T-cell (primary cell): ENCODE data around the gene ANKHD1. TPM values are rescaled to one million over a fixed set of nuclear protein-coding genes. Genes with fewer than 3 reads are reported as not detected.

ENCODE experiments used
- ATAC-seq, 4 experiments: fragments of 200-7000 bp in 3 of 4; fragments of 150-1000 bp in 1 of 4; cut with Tn5 transposase; replicated peaks in 1 of 4; 1 replicate in 3 of 4; 2 replicates in 1 of 4; pipeline ENCODE4 v1.10.0; 2021; ENCODE audit warnings: moderate library complexity in 3 of 4, mild to moderate bottlenecking in 2 of 4, moderate number of reproducible peaks in 1 of 4
- CTCF ChIA-PET, 2 donors: fragments of 300-600 bp; sonication (Branson Sonifier 250); formaldehyde crosslinking; loops; one replicate each; lab custom pipeline; 2022; ENCODE audit warnings: antibody characterized with exemption in 2 of 2; lab: Charles Lee
- POLR2A ChIA-PET, 2 donors: fragments of 300-600 bp; sonication (Branson Sonifier 250); formaldehyde crosslinking; loops; one replicate each; lab custom pipeline; 2022; ENCODE audit warnings: antibody characterized with exemption in 2 of 2; lab: Charles Lee
- DNase-seq, 35 experiments: peaks; one replicate each; pipeline versions ENCODE4 v3.0.0 to v3.0.0-alpha.2; 2013 to 2023
- H3K27ac ChIP-seq: one replicate; pipeline ENCODE4 v1.5.1; 2013; ENCODE audit warnings: low read length
- H3K27me3 ChIP-seq, 2 experiments: replicated peaks in 1 of 2; 1 replicate in 1 of 2; 2 replicates in 1 of 2; pipeline versions ENCODE4 v1.6.1 to v1.7.0; 2013; ENCODE audit warnings: low read length in 1 of 2, mixed read lengths in 1 of 2; ENCODE audit not compliant: control insufficient read depth in 2 of 2, insufficient read depth in 2 of 2; ENCODE audit errors: extremely low read depth in 1 of 2
- H3K36me3 ChIP-seq, 2 donors: 1 replicate in 1 of 2; 2 replicates in 1 of 2; pipeline versions ENCODE4 v1.6.1 to v1.7.0; 2013; ENCODE audit warnings: low read length in 1 of 2; ENCODE audit not compliant: control insufficient read depth in 2 of 2, insufficient read depth in 1 of 2; ENCODE audit errors: extremely low read depth in 1 of 2
- H3K4me1 ChIP-seq, 2 experiments: 1 replicate in 1 of 2; 2 replicates in 1 of 2; pipeline versions ENCODE4 v1.6.1 to v1.7.0; 2013; ENCODE audit warnings: low read length in 2 of 2, mixed read lengths in 1 of 2; ENCODE audit not compliant: insufficient read depth in 2 of 2, control insufficient read depth in 1 of 2; ENCODE audit errors: extremely low read depth in 1 of 2
- H3K4me3 ChIP-seq, 2 donors: 1 replicate in 1 of 2; 2 replicates in 1 of 2; pipeline versions ENCODE4 v1.5.1 to v1.7.0; 2013; ENCODE audit warnings: mild to moderate bottlenecking in 2 of 2, low read length in 1 of 2, moderate library complexity in 1 of 2; ENCODE audit not compliant: control insufficient read depth in 1 of 2; ENCODE audit errors: extremely low read depth in 1 of 2
- H3K9me3 ChIP-seq: 2 replicates; pipeline ENCODE4 v1.7.0; 2013
- H3K27ac Mint-ChIP-seq, 2 donors: one replicate each; pipeline ENCODE4 v1.8.0; 2020 to 2021; ENCODE audit warnings: mild to moderate bottlenecking in 2 of 2, mixed read lengths in 2 of 2
- H3K27me3 Mint-ChIP-seq, 2 donors: one replicate each; pipeline ENCODE4 v1.8.0; 2021 to 2022; ENCODE audit warnings: mixed read lengths in 2 of 2
- H3K36me3 Mint-ChIP-seq: one replicate; pipeline ENCODE4 v1.8.0; 2021; ENCODE audit warnings: mixed read lengths
- H3K4me1 Mint-ChIP-seq, 3 donors: one replicate each; pipeline ENCODE4 v1.8.0; 2020 to 2022; ENCODE audit warnings: mixed read lengths in 3 of 3, mild to moderate bottlenecking in 1 of 3
- H3K4me3 Mint-ChIP-seq, 3 donors: one replicate each; pipeline ENCODE4 v1.8.0; 2020 to 2022; ENCODE audit warnings: mild to moderate bottlenecking in 3 of 3, mixed read lengths in 3 of 3, moderate library complexity in 3 of 3
- H3K9me3 Mint-ChIP-seq, 3 donors: one replicate each; pipeline ENCODE4 v1.8.0; 2020 to 2022; ENCODE audit warnings: mixed read lengths in 3 of 3
- WGBS: methylation state at CpG from one replicate; pipeline ENCODE4 v1.1.5; 2013; ENCODE audit warnings: missing lambda C conversion rate; ENCODE audit not compliant: insufficient coverage; 5-methylcytosine and 5-hydroxymethylcytosine counted together
- total RNA-seq, 35 experiments: library from RNA in 6 of 35; stranded (reverse) in 6 of 35; fragments of 120-200 nt in 1 of 35; gene quantifications; one replicate each; pipeline versions ENCODE4 v1.2.1 to v1.2.4 and lab custom pipeline; 2013 to 2026

ANKHD1 gene
- total RNA-seq, 5 donors from 2014 or later (not counting 1 experiment from before 2014, with no cell fraction given), result 184 to 220 (median 203) TPM

- no peak overlapping the region for H3K27ac Mint-ChIP-seq
- no peaks in the 10 kb centered on the region for H3K9me3 Mint-ChIP-seq
- peaks cover 0 to 9% of the 10 kb centered on the region in 2 experiments for H3K27me3 ChIP-seq
- WGBS, result 83% methylated on average over 1 of the region's 4 CpGs
- peaks cover 0 to 21% of the 10 kb centered on the region in 2 experiments for H3K4me1 ChIP-seq
- no peaks in the 10 kb centered on the region for H3K9me3 ChIP-seq
- ChIA-PET POLR2A (interaction anchor here (0.6 to 0.8 kb wide), 2 partner anchors 61 to 122 kb away, joined by 3 to 9 read pairs; no protein-coding TSS in a partner anchor), CTCF (interaction anchor here (0.5 to 2.0 kb wide), 25 partner anchors 9 to 890 kb away, joined by 3 to 19 read pairs (median 4); partner anchors contain the start of gene HBEGF (in 2 of the 2))
- no peak overlapping the region for H3K27ac ChIP-seq
- H3K36me3 Mint-ChIP-seq, result no peaks in the 10 kb centered on the region
- ATAC-seq (no peak), DNase-seq (no peak)
- no peak overlapping the region for H3K4me3 ChIP-seq
- H3K27me3 Mint-ChIP-seq, result peaks cover 3 to 7% of the 10 kb centered on the region in 2 donors
- no peak overlapping the region for H3K4me3 Mint-ChIP-seq
- peaks cover 12 to 16% (median 15%) of the 10 kb centered on the region in 3 donors for H3K4me1 Mint-ChIP-seq
- no peaks in the 10 kb centered on the region for H3K36me3 ChIP-seq
These were observed 42.8 kb upstream of the ANKHD1 start for GRCh38 chr5:140358738-140359310.

- Histone ChIP-seq H3K27ac (no peak within 1 kb of the TSS), H3K4me1 (peaks cover 0 to 21% of the 10 kb centered on the region in 2 experiments), H3K9me3 (no peaks in the 10 kb centered on the region), H3K4me3 (no peak within 1 kb of the TSS), H3K36me3 (no peaks in the 10 kb centered on the region), H3K27me3 (peaks cover 0 to 9% of the 10 kb centered on the region in 2 experiments)
- ChIA-PET POLR2A (interaction anchor here in 1 of 2 donors (0.6 kb wide), 1 partner anchor 170 kb away, joined by 3 read pairs; no protein-coding TSS in a partner anchor), CTCF (interaction anchor here (0.6 to 1.2 kb wide), 5 partner anchors 8 to 93 kb away, joined by 3 to 14 read pairs (median 4); no protein-coding TSS in a partner anchor)
- H3K9me3 Mint-ChIP-seq, result no peaks in the 10 kb centered on the region
- 100% methylated on average over 1 of the region's 2 CpGs for WGBS
- peaks cover 3 to 7% of the 10 kb centered on the region in 2 donors for H3K27me3 Mint-ChIP-seq
- H3K4me1 Mint-ChIP-seq, result peaks cover 12 to 16% (median 15%) of the 10 kb centered on the region in 3 donors
- no peaks in the 10 kb centered on the region for H3K36me3 Mint-ChIP-seq
- no peak for DNase-seq
- no peak for ATAC-seq
- H3K27ac Mint-ChIP-seq, result no peak within 1 kb of the TSS
- no peak within 1 kb of the TSS for H3K4me3 Mint-ChIP-seq
These were observed 41.5 kb upstream of the ANKHD1 start, which contains the start of gene SLC4A9 for GRCh38 chr5:140360101-140360500. Gene SLC4A9 (plus strand): TSS chr5:140360194. CDS start chr5:140360237, 43 bp downstream.

GRCh38 chr5:140360681-140361479 is 40.8 kb upstream of the ANKHD1 start:
- POLR2A ChIA-PET, result interaction anchor here in 1 of 2 donors (0.7 kb wide), 1 partner anchor 180 kb away, joined by 3 read pairs; no protein-coding TSS in a partner anchor
- Mint-ChIP-seq H3K4me3 (no peak overlapping the region), H3K9me3 (no peaks in the 10 kb centered on the region), H3K27me3 (peaks cover 3 to 7% of the 10 kb centered on the region in 2 donors), H3K27ac (no peak overlapping the region), H3K4me1 (peaks cover 12 to 16% (median 15%) of the 10 kb centered on the region in 3 donors), H3K36me3 (no peaks in the 10 kb centered on the region)
- H3K9me3 ChIP-seq, result no peaks in the 10 kb centered on the region
- no peak overlapping the region for H3K27ac ChIP-seq
- H3K27me3 ChIP-seq, result peaks cover 0 to 9% of the 10 kb centered on the region in 2 experiments
- H3K4me1 ChIP-seq, result peaks cover 0 to 21% of the 10 kb centered on the region in 2 experiments
- no peaks in the 10 kb centered on the region for H3K36me3 ChIP-seq
- no peak for DNase-seq
- no peak for ATAC-seq
- 78% methylated on average over 4 of the region's 7 CpGs for WGBS
- CTCF ChIA-PET, result interaction anchor here (0.6 to 3.8 kb wide), 7 partner anchors 9 to 273 kb away, joined by 3 to 22 read pairs (median 4); no protein-coding TSS in a partner anchor
- H3K4me3 ChIP-seq, result no peak overlapping the region

GRCh38 chr5:140361901-140362300 is 39.7 kb upstream of the ANKHD1 start:
- WGBS, result 86% methylated on average over 2 of the region's 2 CpGs
- no peak overlapping the region for H3K4me3 ChIP-seq
- ATAC-seq (no peak), DNase-seq (no peak)
- H3K9me3 ChIP-seq, result no peaks in the 10 kb centered on the region
- CTCF ChIA-PET, result interaction anchor here (0.6 to 3.8 kb wide), 2 partner anchors 10 to 116 kb away, joined by 3 to 22 read pairs; no protein-coding TSS in a partner anchor
- Mint-ChIP-seq H3K4me1 (peaks cover 12 to 16% (median 15%) of the 10 kb centered on the region in 3 donors), H3K27me3 (peaks cover 3 to 7% of the 10 kb centered on the region in 2 donors), H3K4me3 (no peak overlapping the region), H3K27ac (peak overlapping the region in 1 of 2 donors; percentile 16), H3K9me3 (no peaks in the 10 kb centered on the region), H3K36me3 (no peaks in the 10 kb centered on the region)
- H3K27me3 ChIP-seq, result peaks cover 0 to 9% of the 10 kb centered on the region in 2 experiments
- no peaks in the 10 kb centered on the region for H3K36me3 ChIP-seq
- H3K4me1 ChIP-seq, result peaks cover 0 to 20% of the 10 kb centered on the region in 2 experiments
- POLR2A ChIA-PET, result interaction anchor here in 1 of 2 donors (0.7 kb wide), 1 partner anchor 181 kb away, joined by 3 read pairs; no protein-coding TSS in a partner anchor
- no peak overlapping the region for H3K27ac ChIP-seq

- no peaks in the 10 kb centered on the region for H3K36me3 ChIP-seq
- H3K27me3 ChIP-seq, result peaks cover 0 to 9% of the 10 kb centered on the region in 2 experiments
- WGBS, result 100% methylated on average over 3 of the region's 8 CpGs
- CTCF ChIA-PET, result interaction anchor here (0.6 to 3.8 kb wide), 3 partner anchors 10 to 116 kb away, joined by 3 to 22 read pairs (median 5); partner anchors contain the start of gene PFDN1 (in 1 of the 2)
- H3K4me3 Mint-ChIP-seq, result no peak overlapping the region
- no peaks in the 10 kb centered on the region for H3K36me3 Mint-ChIP-seq
- H3K4me1 Mint-ChIP-seq, result peaks cover 10 to 15% (median 11%) of the 10 kb centered on the region in 3 donors
- POLR2A ChIA-PET, result no interaction called here
- peak overlapping the region in 1 of 2 donors; percentile 16 for H3K27ac Mint-ChIP-seq
- ATAC-seq (no peak), DNase-seq (no peak)
- H3K27ac ChIP-seq, result no peak overlapping the region
- H3K9me3 Mint-ChIP-seq, result no peaks in the 10 kb centered on the region
- peaks cover 0 to 16% of the 10 kb centered on the region in 2 experiments for H3K4me1 ChIP-seq
- no peak overlapping the region for H3K4me3 ChIP-seq
- no peaks in the 10 kb centered on the region for H3K9me3 ChIP-seq
- peaks cover 3 to 7% of the 10 kb centered on the region in 2 donors for H3K27me3 Mint-ChIP-seq
These were observed 39.3 kb upstream of the ANKHD1 start for GRCh38 chr5:140362311-140362710.
